ENCODE results near the gene COX8A.

GRCh38 chr11:63942803-63943202 is 31.6 kb upstream of the COX8A start:
- TF ChIP-seq EED (IDR thresholded peaks at IDR 0.05; ENCODE audit: low read depth) (no peak), CTCF (IDR thresholded peaks at IDR 0.05 in 2 of 3, conservative IDR thresholded peaks at IDR 0.05 in 1 of 3; ENCODE audit: control insufficient read depth in 2 of 3, extremely low read depth in 1 of 3, insufficient read depth in 1 of 3, low read depth in 3 of 3, low read length in 3 of 3) (no peak), POLR2A (IDR thresholded peaks at IDR 0.05; ENCODE audit: low read depth, low read length) (no peak), POU2F2 (IDR thresholded peaks at IDR 0.05; ENCODE audit: borderline replicate concordance, low read depth, low read length) (no peak)
